Measurements from ENCODE around the gene ACOXL.
A peak's percentile ranks its signal among the peaks of the same experiment; 100 is the strongest.

ACOXL gene

DNA sequence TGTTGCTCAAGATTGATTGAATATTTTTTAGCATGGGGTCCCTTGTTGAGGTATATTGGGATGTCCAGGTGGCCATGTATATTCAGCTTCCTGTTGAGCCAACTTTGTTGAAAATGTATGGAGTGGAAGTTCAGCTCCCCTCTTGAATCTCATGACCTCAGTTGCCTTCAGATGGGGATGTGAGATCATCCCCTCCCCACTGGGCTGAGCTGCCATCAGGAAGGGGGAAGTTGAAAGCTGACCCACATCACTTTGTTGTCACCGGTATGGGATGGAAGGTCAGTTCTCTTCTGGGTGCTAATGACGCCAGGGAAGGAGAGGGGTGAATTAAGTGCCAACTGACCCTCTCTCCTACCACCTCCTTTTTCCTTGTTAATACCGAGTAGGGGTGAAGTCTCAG is 33.9 kb downstream of the ACOXL start:
- TF ChIP-seq, protein P1, sequence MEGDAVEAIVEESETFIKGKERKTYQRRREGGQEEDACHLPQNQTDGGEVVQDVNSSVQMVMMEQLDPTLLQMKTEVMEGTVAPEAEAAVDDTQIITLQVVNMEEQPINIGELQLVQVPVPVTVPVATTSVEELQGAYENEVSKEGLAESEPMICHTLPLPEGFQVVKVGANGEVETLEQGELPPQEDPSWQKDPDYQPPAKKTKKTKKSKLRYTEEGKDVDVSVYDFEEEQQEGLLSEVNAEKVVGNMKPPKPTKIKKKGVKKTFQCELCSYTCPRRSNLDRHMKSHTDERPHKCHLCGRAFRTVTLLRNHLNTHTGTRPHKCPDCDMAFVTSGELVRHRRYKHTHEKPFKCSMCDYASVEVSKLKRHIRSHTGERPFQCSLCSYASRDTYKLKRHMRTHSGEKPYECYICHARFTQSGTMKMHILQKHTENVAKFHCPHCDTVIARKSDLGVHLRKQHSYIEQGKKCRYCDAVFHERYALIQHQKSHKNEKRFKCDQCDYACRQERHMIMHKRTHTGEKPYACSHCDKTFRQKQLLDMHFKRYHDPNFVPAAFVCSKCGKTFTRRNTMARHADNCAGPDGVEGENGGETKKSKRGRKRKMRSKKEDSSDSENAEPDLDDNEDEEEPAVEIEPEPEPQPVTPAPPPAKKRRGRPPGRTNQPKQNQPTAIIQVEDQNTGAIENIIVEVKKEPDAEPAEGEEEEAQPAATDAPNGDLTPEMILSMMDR (conservative IDR thresholded peaks at IDR 0.05), result no peak
- H3K27ac ChIP-seq, result peak overlapping the region; percentile 90

DNA sequence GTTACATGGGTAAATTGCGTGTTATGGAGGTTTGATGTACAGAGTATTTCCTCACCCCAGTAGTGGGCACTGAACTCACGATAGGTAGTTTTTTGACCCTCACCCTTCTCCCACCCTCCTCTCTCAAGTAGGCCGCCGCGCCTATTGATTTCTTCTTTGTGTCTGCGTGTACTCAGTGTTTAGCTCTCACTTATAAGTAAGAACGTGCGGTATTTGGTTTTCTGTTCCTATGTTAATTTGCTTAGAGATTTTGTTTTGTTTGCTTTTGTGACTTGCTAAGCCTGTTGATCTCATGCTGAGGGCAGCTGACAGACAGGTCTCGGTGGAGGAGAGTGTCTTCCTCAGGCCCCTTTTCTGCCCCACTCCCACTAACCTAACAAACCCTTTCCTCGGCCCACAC is 36.2 kb downstream of the ACOXL start:
- peak overlapping the region; percentile 90 for H3K27ac ChIP-seq
- TF ChIP-seq, protein P1 (conservative IDR thresholded peaks at IDR 0.05), result no peak

DNA sequence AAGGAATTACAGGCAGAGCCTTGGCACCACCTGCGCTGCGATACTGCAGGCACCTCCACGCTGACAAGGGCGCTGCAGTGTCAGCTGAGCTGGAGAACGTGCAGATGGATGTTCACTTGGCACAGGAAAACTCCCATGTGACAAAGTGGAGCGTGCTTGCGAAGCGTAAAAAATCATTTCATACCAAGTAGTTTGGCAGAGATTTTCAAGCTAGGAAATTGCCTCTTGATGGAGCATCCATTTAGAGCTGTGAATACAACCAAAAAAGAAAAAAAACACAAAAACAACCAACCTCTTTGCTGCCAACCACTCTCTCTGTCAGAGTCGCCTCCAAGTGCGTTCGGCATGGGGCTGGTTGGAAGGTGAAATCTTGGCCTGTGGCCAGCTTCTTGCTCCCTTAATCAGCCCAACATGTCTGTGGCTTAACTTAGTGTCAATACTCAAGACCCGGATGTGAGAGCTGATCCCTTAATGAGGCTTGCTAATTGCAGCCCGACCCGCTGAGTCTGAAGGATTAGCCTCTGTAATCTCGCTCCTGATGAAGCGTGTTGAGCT is 38.1 kb downstream of the ACOXL start:
- TF ChIP-seq, protein P1 (conservative IDR thresholded peaks at IDR 0.05), result peak; percentile 16; the same call in 1 of the 2 replicates
- peak overlapping the region; percentile 90 for H3K27ac ChIP-seq

DNA sequence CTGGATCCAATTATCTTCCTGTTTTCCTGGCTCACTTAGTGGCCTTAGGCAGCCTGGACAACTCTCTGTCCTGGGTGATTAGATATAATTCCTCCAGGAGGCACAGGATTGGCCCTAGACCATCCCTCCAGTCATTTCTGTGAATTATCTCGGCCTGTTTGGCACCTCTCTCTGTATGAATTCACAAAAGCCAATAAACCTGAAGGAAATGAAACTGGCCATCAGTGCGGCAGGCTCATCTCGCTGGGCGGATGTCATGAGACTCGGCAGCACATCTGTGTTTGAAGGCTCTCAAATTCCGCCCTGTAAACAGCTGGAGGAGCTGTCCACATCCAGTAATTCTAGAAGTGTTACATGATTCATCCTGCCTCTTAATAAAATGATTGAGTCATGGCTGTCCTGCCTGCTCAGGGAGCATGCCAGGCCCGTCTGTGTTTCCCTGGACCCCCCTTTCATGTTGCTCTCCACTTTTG is 38.6 kb downstream of the ACOXL start:
- TF ChIP-seq, protein P1 (conservative IDR thresholded peaks at IDR 0.05), result no peak
- H3K27ac ChIP-seq, result peak overlapping the region; percentile 90

DNA sequence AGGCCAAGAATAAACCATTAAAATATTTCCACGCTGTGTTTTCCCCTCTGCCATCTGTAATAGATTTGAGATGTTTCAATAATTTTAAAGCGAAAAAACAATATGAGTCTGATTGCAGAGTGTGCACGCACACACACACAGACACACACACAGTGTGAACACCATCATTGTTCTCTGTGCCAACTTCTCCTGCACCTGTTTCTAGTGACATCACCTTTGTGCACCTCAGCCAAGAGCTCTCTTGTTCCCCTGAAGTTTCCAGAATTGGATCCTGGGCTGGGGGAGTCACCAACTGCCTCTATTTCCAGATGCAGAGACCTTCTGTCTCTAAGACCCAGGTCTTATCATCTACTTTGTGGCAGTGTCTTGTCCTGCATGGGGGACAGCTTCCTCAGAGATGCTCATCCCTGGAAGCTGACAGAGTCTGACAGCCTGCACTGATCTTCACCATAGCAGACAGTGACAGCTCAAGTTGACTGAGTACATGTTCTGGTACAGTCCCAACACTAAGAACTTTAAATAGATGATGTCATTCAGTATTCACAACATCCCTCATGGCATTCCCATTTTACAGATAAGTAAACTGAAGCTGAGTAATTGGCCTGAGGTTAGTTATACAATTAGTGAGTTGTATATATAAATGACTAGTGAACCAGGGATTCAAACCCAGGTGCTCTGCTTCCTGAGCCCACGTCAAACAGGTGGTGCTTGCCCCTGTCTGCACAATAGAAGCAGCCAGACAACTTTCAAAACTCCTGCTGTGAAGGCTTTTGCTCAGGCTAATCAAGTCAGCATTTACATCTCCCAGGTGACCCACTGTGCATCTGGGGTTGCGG is 39.4 kb downstream of the ACOXL start:
- H3K27ac ChIP-seq, result peak overlapping the region; percentile 90
- TF ChIP-seq, protein P1 (conservative IDR thresholded peaks at IDR 0.05), result no peak

DNA sequence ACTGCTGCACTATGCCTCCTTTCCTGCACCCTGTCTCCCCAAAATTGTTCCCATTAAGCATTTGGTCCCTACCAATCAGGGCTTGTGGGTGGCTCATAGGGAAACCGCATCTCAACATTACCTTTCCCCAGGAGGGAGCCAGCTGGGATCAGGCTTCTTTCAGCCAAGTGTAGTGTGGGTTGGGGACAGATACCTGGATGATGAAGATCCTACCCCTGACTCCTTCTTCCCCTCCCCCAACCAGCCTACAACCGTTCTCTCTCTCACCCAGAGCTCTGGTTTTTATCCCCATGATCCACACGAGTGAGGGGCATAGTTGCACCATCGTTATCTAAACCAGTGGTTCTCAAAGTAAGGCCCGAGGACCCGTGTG is 40.0 kb downstream of the ACOXL start:
- TF ChIP-seq, protein P1 (conservative IDR thresholded peaks at IDR 0.05), result no peak
- H3K27ac ChIP-seq, result peak overlapping the region; percentile 90

DNA sequence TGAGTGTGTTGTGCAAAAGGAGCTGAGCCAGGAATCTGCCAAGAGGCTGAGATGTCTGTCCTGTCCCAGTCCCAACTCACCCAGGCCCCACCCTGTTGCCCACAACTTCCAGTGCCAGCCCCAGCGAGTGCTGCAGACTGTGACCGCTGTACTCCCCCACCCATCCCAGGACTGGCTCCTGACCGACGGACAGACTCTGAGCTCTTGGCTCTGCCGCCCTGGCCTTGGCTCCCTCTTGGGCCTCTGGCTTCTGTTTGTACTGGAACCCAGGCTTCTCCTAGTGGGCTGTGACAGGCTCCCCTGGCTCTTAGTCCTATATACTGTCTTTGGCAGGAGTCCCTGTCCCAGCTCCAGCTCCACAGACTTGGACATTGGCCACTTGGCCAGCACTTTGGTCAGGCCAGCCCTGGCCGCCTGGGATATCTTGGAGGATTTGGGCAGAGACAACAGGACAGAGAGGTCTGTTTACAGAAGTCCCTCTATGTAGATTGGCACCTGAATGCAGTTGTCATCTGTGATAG is 41.1 kb downstream of the ACOXL start:
- TF ChIP-seq, protein P1 (conservative IDR thresholded peaks at IDR 0.05), result no peak
- peak overlapping the region; percentile 90 for H3K27ac ChIP-seq

Data from VCaP (cell line).